GM19351 (cell line): ENCODE results near the gene C10orf95.

Experiments
- ATAC-seq: cut with Tn5 transposase; IDR thresholded peaks from one replicate; pipeline ENCODE4 v1.9.1; 2021; ENCODE audit warnings: mild to moderate bottlenecking, moderate library complexity; ENCODE audit not compliant: unreplicated experiment

C10orf95 gene

GRCh38 chr10:102405108-102405571 is 46.2 kb downstream of the C10orf95 start:
- no peak for ATAC-seq

GRCh38 chr10:102404361-102405107 is 46.8 kb downstream of the C10orf95 start:
- ATAC-seq, result no peak

GRCh38 chr10:102403115-102403514 is 48.2 kb downstream of the C10orf95 start:
- no peak for ATAC-seq

GRCh38 chr10:102402512-102402896 is 48.8 kb downstream of the C10orf95 start:
- ATAC-seq, result no peak

- no peak for ATAC-seq
Observed at GRCh38 chr10:102401735-102402511, 49.4 kb downstream of the C10orf95 start.

- no peak for ATAC-seq
Observed at GRCh38 chr10:102401342-102401654, 50.0 kb downstream of the C10orf95 start.

GRCh38 chr10:102400598-102401341 is 50.6 kb downstream of the C10orf95 start:
- ATAC-seq, result no peak

GRCh38 chr10:102400076-102400475 is 51.3 kb downstream of the C10orf95 start:
- no peak for ATAC-seq
